Measurements from ENCODE around the gene METTL24. TPM values are rescaled to one million over a fixed set of nuclear protein-coding genes. Genes with fewer than 3 reads are reported as not detected.

The METTL24 gene
- total and polyA plus RNA-seq, 4 donors = 0.14 to 2.0 (median 0.91) TPM

DNA sequence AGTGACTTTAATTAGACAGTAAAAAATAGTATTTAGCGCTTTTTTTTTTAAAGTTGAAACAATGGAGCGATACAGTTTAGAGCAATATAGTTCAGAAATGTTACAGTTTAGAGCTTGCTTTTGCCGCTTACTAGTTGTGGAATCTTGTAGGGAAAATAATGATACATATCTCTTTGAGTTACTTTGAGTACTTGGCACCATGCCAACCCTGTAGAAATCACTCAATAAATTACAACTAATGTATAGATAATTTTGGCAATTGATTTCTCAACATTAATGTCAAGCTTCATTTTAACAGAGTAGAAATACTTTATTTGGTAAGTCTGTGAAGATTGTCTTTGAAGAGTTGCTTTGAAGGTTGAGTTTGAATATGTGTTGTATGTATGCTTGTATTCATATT lies 150.5 kb downstream of the METTL24 start:
- Histone ChIP-seq H3K9ac (ENCODE audit: low read depth in 1 of 2, low read length in 2 of 2) (no peak overlapping the region), H3K36me3 (ENCODE audit: control insufficient read depth in 4 of 4, insufficient read depth in 3 of 4, low read depth in 1 of 4, low read length in 3 of 4) (peaks cover 3 to 32% (median 24%) of the 10 kb centered on the region in 4 donors), H3K4me1 (ENCODE audit: control insufficient read depth in 4 of 4, insufficient read depth in 4 of 4, low read length in 3 of 4) (no peaks in the 10 kb centered on the region), H3K27me3 (ENCODE audit: control insufficient read depth in 4 of 4, insufficient read depth in 4 of 4, low read length in 3 of 4) (no peaks in the 10 kb centered on the region), H3K27ac (ENCODE audit: low read depth in 1 of 2, low read length in 2 of 2) (no peak overlapping the region), H3K9me3 (ENCODE audit: control insufficient read depth in 4 of 4, low read length in 3 of 4) (no peaks in the 10 kb centered on the region), H3K4me3 (ENCODE audit: low read depth in 1 of 3, low read length in 3 of 3) (no peak overlapping the region)
- DNase-seq (ENCODE audit: low spot score) = no peak
- TF ChIP-seq HNF4A (conservative IDR thresholded peaks at IDR 0.05) = no peak
- TF ChIP-seq, protein P1, sequence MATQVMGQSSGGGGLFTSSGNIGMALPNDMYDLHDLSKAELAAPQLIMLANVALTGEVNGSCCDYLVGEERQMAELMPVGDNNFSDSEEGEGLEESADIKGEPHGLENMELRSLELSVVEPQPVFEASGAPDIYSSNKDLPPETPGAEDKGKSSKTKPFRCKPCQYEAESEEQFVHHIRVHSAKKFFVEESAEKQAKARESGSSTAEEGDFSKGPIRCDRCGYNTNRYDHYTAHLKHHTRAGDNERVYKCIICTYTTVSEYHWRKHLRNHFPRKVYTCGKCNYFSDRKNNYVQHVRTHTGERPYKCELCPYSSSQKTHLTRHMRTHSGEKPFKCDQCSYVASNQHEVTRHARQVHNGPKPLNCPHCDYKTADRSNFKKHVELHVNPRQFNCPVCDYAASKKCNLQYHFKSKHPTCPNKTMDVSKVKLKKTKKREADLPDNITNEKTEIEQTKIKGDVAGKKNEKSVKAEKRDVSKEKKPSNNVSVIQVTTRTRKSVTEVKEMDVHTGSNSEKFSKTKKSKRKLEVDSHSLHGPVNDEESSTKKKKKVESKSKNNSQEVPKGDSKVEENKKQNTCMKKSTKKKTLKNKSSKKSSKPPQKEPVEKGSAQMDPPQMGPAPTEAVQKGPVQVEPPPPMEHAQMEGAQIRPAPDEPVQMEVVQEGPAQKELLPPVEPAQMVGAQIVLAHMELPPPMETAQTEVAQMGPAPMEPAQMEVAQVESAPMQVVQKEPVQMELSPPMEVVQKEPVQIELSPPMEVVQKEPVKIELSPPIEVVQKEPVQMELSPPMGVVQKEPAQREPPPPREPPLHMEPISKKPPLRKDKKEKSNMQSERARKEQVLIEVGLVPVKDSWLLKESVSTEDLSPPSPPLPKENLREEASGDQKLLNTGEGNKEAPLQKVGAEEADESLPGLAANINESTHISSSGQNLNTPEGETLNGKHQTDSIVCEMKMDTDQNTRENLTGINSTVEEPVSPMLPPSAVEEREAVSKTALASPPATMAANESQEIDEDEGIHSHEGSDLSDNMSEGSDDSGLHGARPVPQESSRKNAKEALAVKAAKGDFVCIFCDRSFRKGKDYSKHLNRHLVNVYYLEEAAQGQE (IDR thresholded peaks at IDR 0.05) = no peak
- TF ChIP-seq, protein P2, sequence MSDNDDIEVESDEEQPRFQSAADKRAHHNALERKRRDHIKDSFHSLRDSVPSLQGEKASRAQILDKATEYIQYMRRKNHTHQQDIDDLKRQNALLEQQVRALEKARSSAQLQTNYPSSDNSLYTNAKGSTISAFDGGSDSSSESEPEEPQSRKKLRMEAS (IDR thresholded peaks at IDR 0.05) = no peak
- WGBS = 97% methylated on average over 3 of the region's 3 CpGs

DNA sequence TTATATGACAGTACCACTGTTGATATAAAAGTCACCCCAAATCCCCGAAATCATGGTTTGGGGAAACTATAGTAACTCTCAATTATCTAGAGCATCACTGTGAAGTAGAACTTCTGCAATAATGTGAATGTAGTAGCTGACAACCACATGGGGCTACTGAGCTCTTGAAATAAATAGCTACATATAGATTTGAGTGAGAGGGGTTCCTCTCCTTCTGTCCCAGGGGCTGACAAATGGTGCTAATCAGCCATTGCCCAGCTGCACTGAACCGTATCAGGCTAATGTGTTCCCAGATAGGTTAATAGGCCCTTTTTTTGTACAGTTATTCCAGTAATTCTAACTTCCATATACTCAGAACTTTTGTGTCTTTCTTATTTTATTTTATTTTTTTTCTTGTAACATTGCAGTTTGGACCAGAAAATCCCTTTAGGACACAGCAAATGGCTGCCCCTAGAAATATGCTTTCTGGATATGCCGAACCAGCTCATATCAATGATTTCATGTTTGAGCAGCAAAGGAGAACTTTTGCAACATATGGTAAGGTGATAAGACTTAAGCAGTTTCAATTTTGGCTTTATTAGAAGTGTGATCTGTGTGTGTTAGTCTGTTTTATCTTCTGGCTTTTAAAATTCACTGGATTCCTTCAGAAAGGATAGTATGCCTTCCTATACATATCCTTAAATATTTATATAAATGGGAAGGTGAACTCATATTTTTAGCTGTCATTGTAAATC lies 156.8 kb downstream of the METTL24 start:
- Histone ChIP-seq H3K27ac (ENCODE audit: low read depth in 1 of 2, low read length in 2 of 2) (no peak overlapping the region), H3K9me3 (ENCODE audit: control insufficient read depth in 4 of 4, low read length in 3 of 4) (no peaks in the 10 kb centered on the region), H3K9ac (ENCODE audit: low read depth in 1 of 2, low read length in 2 of 2) (no peak overlapping the region), H3K4me1 (ENCODE audit: control insufficient read depth in 4 of 4, insufficient read depth in 4 of 4, low read length in 3 of 4) (no peaks in the 10 kb centered on the region), H3K27me3 (ENCODE audit: control insufficient read depth in 4 of 4, insufficient read depth in 4 of 4, low read length in 3 of 4) (no peaks in the 10 kb centered on the region), H3K36me3 (ENCODE audit: control insufficient read depth in 4 of 4, insufficient read depth in 3 of 4, low read depth in 1 of 4, low read length in 3 of 4) (no peaks in the 10 kb centered on the region), H3K4me3 (ENCODE audit: low read depth in 1 of 3, low read length in 3 of 3) (no peak overlapping the region)
- WGBS = 95% methylated on average over 3 of the region's 3 CpGs
- no peak for DNase-seq (ENCODE audit: low spot score)
- TF ChIP-seq GABPA (IDR thresholded peaks at IDR 0.05 in 1 of 2, conservative IDR thresholded peaks at IDR 0.05 in 1 of 2) = no peak
- no peak for TF ChIP-seq TAF1 (conservative IDR thresholded peaks at IDR 0.05)
- no peak for TF ChIP-seq RXRA (IDR thresholded peaks at IDR 0.05)
- TF ChIP-seq, protein P3, sequence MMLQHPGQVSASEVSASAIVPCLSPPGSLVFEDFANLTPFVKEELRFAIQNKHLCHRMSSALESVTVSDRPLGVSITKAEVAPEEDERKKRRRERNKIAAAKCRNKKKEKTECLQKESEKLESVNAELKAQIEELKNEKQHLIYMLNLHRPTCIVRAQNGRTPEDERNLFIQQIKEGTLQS (IDR thresholded peaks at IDR 0.05) = no peak
- TF ChIP-seq YY1 (IDR thresholded peaks at IDR 0.05) = no peak

DNA sequence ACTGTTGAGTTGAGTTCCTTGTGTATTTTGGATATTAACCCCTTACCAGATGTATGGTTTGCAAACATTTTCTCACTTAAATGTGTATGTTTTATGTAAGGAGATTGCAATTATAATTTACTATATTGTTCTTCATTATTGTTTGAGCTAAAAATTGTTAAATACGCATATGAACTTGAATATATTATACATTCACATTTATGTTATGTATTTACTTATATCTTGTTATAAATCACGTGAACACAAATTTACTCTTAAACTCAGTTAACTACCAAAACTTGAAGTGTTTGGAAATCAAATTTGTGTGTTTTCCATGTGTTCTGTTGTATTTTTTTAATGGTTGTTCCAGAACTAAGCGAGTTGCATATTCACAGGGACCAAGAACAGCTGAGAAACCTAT lies 159.6 kb downstream of the METTL24 start:
- Histone ChIP-seq H3K4me1 (ENCODE audit: control insufficient read depth in 4 of 4, insufficient read depth in 4 of 4, low read length in 3 of 4) (no peaks in the 10 kb centered on the region), H3K36me3 (ENCODE audit: control insufficient read depth in 4 of 4, insufficient read depth in 3 of 4, low read depth in 1 of 4, low read length in 3 of 4) (peaks cover 1 to 7% (median 4%) of the 10 kb centered on the region in 4 donors), H3K9me3 (ENCODE audit: control insufficient read depth in 4 of 4, low read length in 3 of 4) (no peaks in the 10 kb centered on the region), H3K27me3 (ENCODE audit: control insufficient read depth in 4 of 4, insufficient read depth in 4 of 4, low read length in 3 of 4) (no peaks in the 10 kb centered on the region), H3K4me3 (ENCODE audit: low read depth in 1 of 3, low read length in 3 of 3) (no peak overlapping the region), H3K27ac (ENCODE audit: low read depth in 1 of 2, low read length in 2 of 2) (no peak overlapping the region), H3K9ac (ENCODE audit: low read depth in 1 of 2, low read length in 2 of 2) (no peak overlapping the region)
- no peak for DNase-seq (ENCODE audit: low spot score)
- TF ChIP-seq SP1 (IDR thresholded peaks at IDR 0.05) (no peak), GABPA (IDR thresholded peaks at IDR 0.05 in 1 of 2, conservative IDR thresholded peaks at IDR 0.05 in 1 of 2) (no peak), HNF4A (conservative IDR thresholded peaks at IDR 0.05) (no peak), EGR1 (IDR thresholded peaks at IDR 0.05; ENCODE audit: low read depth in 2 of 2) (no peak), FOXA1 (IDR thresholded peaks at IDR 0.05) (no peak), RAD21 (IDR thresholded peaks at IDR 0.05) (no peak)
- TF ChIP-seq, protein P4, sequence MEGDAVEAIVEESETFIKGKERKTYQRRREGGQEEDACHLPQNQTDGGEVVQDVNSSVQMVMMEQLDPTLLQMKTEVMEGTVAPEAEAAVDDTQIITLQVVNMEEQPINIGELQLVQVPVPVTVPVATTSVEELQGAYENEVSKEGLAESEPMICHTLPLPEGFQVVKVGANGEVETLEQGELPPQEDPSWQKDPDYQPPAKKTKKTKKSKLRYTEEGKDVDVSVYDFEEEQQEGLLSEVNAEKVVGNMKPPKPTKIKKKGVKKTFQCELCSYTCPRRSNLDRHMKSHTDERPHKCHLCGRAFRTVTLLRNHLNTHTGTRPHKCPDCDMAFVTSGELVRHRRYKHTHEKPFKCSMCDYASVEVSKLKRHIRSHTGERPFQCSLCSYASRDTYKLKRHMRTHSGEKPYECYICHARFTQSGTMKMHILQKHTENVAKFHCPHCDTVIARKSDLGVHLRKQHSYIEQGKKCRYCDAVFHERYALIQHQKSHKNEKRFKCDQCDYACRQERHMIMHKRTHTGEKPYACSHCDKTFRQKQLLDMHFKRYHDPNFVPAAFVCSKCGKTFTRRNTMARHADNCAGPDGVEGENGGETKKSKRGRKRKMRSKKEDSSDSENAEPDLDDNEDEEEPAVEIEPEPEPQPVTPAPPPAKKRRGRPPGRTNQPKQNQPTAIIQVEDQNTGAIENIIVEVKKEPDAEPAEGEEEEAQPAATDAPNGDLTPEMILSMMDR (IDR thresholded peaks at IDR 0.05; ENCODE audit: low read depth, low read length, missing input control) = no peak
- TF ChIP-seq, protein P3 (IDR thresholded peaks at IDR 0.05) = no peak
- 98% methylated on average over 3 of the region's 3 CpGs for WGBS
